A549 (cell line): Measurements from ENCODE around the gene SRP9. TPM values are rescaled to one million over a fixed set of nuclear protein-coding genes. Genes with fewer than 3 reads are reported as not detected.

Experiments
- ATAC-seq, 2 experiments: fragments of 200-7000 bp in 1 of 2; fragments of >200 bp in 1 of 2; cut with Nextera tagmentation in 1 of 2; cut with Tn5 transposase in 1 of 2; 3 replicates each; pipeline versions ENCODE4 v1.8.0 to v1.9.1; 2018 to 2020; ENCODE audit warnings: mild to moderate bottlenecking in 1 of 2, moderate library complexity in 1 of 2
- CTCF ChIA-PET: fragments of 300-600 bp; sonication (Branson Sonifier 250); formaldehyde crosslinking; extraction: SDS; loops from one replicate; lab custom pipeline; 2021; ENCODE audit warnings: antibody characterized with exemption, inconsistent platforms; lab: Yijun Ruan, JAX
- POLR2A ChIA-PET: fragments of 350-600 bp; formaldehyde crosslinking; extraction: SDS; loops from one replicate; lab custom pipeline; 2021; ENCODE audit warnings: antibody characterized with exemption, inconsistent platforms; lab: Yijun Ruan, JAX
- DNase-seq, 2 experiments: peaks; one replicate each; pipeline versions ENCODE4 v3.0.0 to v3.0.0-alpha.2; 2011 to 2016; ENCODE audit warnings: low read depth in 1 of 2, low spot score in 1 of 2
- FAIRE-seq: peaks from 2 replicates; lab custom pipeline; 2011; peaks lifted over from hg19 to GRCh38; lab: Jason Lieb, UNC
- H3K27ac ChIP-seq, 2 experiments: fragments of >200 bp; sonication (Bioruptor Twin); formaldehyde crosslinking; 3 replicates each; pipeline ENCODE4 v1.5.1; 2016 to 2017
- H3K4me1 ChIP-seq: fragments of >200 bp; sonication (Bioruptor Twin); formaldehyde crosslinking; 3 replicates; pipeline ENCODE4 v1.6.1; 2016
- H3K4me2 ChIP-seq: fragments of >200 bp; sonication (Bioruptor Twin); formaldehyde crosslinking; 3 replicates; pipeline ENCODE4 v1.6.1; 2016
- H3K4me3 ChIP-seq: fragments of >200 bp; sonication (Bioruptor Twin); formaldehyde crosslinking; 3 replicates; pipeline ENCODE4 v1.5.1; 2016
- H3K9me3 ChIP-seq: fragments of >200 bp; sonication (Bioruptor Twin); formaldehyde crosslinking; 3 replicates; pipeline ENCODE4 v1.6.1; 2016
- CEBPB ChIP-seq, 2 experiments: fragments of >200 bp in 1 of 2; sonication (Bioruptor Twin) in 1 of 2; formaldehyde crosslinking in 1 of 2; IDR thresholded peaks; 2 replicates each; pipeline ENCODE4 v1.6.1; 2012 to 2016
- CHD2 ChIP-seq: fragments of 150-350 bp; IDR thresholded peaks from 2 replicates; pipeline ENCODE4 v1.6.1; 2014; ENCODE audit warnings: low read length; ENCODE audit not compliant: partially characterized antibody
- CHD4 ChIP-seq: fragments of 200-600 bp; sonication (generic); IDR thresholded peaks from 2 replicates; pipeline ENCODE4 v1.6.1; 2016; ENCODE audit warnings: antibody characterized with exemption, mild to moderate bottlenecking, borderline replicate concordance
- EHF ChIP-seq: fragments of 250-450 bp; sonication (Bioruptor Pico); IDR thresholded peaks from 2 replicates; pipeline ENCODE4 v1.5.0; 2020; ENCODE audit warnings: mild to moderate bottlenecking
- EHMT2 ChIP-seq: fragments of 200-600 bp; sonication (generic); IDR thresholded peaks from 2 replicates; pipeline ENCODE4 v1.6.1; 2016; ENCODE audit warnings: antibody characterized with exemption, low read depth, mild to moderate bottlenecking, moderate library complexity
- ESRRA ChIP-seq: fragments of 150-350 bp; IDR thresholded peaks from 2 replicates; pipeline ENCODE4 v1.6.1; 2014; ENCODE audit warnings: mild to moderate bottlenecking, low read length, borderline replicate concordance
- FOSB ChIP-seq: fragments of 250-450 bp; sonication (Bioruptor Pico); IDR thresholded peaks from 2 replicates; pipeline ENCODE4 v1.5.0; 2020; ENCODE audit warnings: mild to moderate bottlenecking, moderate library complexity
- FOSL2 ChIP-seq, 2 experiments: fragments of 450-650 bp in 1 of 2; fragments of >200 bp in 1 of 2; sonication (Bioruptor Twin) in 1 of 2; formaldehyde crosslinking; IDR thresholded peaks; 2 replicates each; pipeline versions ENCODE4 v1.5.0 to v1.6.1; 2016 to 2020; ENCODE audit warnings: mild to moderate bottlenecking in 1 of 2, moderate library complexity in 1 of 2
- FOXS1 ChIP-seq: fragments of 250-450 bp; sonication (Bioruptor Pico); IDR thresholded peaks from 2 replicates; pipeline ENCODE4 v1.5.0; 2020; ENCODE audit warnings: mild to moderate bottlenecking, moderate library complexity
- GATA3 ChIP-seq: IDR thresholded peaks from 2 replicates; pipeline ENCODE4 v1.6.1; 2012; ENCODE audit warnings: borderline replicate concordance
- HDAC2 ChIP-seq: fragments of 200-600 bp; sonication (generic); IDR thresholded peaks from 2 replicates; pipeline ENCODE4 v1.6.1; 2016
- HOXA7 ChIP-seq: fragments of 250-450 bp; sonication (Bioruptor Pico); IDR thresholded peaks from 2 replicates; pipeline ENCODE4 v1.5.0; 2020; ENCODE audit warnings: mild to moderate bottlenecking, moderate library complexity
- JUNB ChIP-seq: fragments of >200 bp; sonication (Bioruptor Twin); formaldehyde crosslinking; IDR thresholded peaks from 2 replicates; pipeline ENCODE4 v1.6.1; 2016
- KDM1A ChIP-seq: fragments of 200-600 bp; sonication (generic); IDR thresholded peaks from 2 replicates; pipeline ENCODE4 v1.6.1; 2016; ENCODE audit warnings: low read depth, mild to moderate bottlenecking
- MAFK ChIP-seq: fragments of 450-650 bp; IDR thresholded peaks from 2 replicates; pipeline ENCODE4 v1.6.1; 2014; ENCODE audit not compliant: partially characterized antibody
- MAZ ChIP-seq: fragments of 150-350 bp; IDR thresholded peaks from 2 replicates; pipeline ENCODE4 v1.6.1; 2014; ENCODE audit warnings: antibody characterized with exemption, low read depth, low read length, borderline replicate concordance
- NPAS2 ChIP-seq: fragments of 250-450 bp; sonication (Bioruptor Pico); IDR thresholded peaks from 2 replicates; pipeline ENCODE4 v1.8.0; 2022; ENCODE audit warnings: mild to moderate bottlenecking, moderate library complexity, borderline replicate concordance
- NR3C1 ChIP-seq: fragments of >200 bp; sonication (Bioruptor Twin); formaldehyde crosslinking; IDR thresholded peaks from 3 replicates; pipeline ENCODE4 v1.6.1; 2017
- POLR2A ChIP-seq: IDR thresholded peaks from 2 replicates; pipeline ENCODE4 v1.6.1; 2012; ENCODE audit warnings: mild to moderate bottlenecking, low read length
- POLR2AphosphoS2 ChIP-seq: conservative IDR thresholded peaks from 2 replicates; pipeline ENCODE4 v1.6.1; 2012; ENCODE audit warnings: low read length, improper control_type of control experiment, inconsistent platforms
- RAD21 ChIP-seq, 2 experiments: fragments of >200 bp in 1 of 2; sonication (Bioruptor Twin) in 1 of 2; formaldehyde crosslinking in 1 of 2; IDR thresholded peaks in 1 of 2; conservative IDR thresholded peaks in 1 of 2; 2 replicates in 1 of 2; 3 replicates in 1 of 2; pipeline ENCODE4 v1.6.1; 2012 to 2018; ENCODE audit warnings: inconsistent platforms in 1 of 2
- RARB ChIP-seq: fragments of 250-450 bp; sonication (Bioruptor Pico); IDR thresholded peaks from 2 replicates; pipeline ENCODE4 v1.8.0; 2021; ENCODE audit warnings: mild to moderate bottlenecking, moderate library complexity
- RCOR1 ChIP-seq: fragments of 150-350 bp; IDR thresholded peaks from 2 replicates; pipeline ENCODE4 v1.6.1; 2014; ENCODE audit warnings: antibody characterized with exemption, low read length, low read depth
- RNF2 ChIP-seq: fragments of 200-600 bp; sonication (generic); IDR thresholded peaks from 2 replicates; pipeline ENCODE4 v1.6.1; 2016; ENCODE audit warnings: low read depth, mild to moderate bottlenecking, antibody characterized with exemption, moderate library complexity, borderline replicate concordance
- SMC3 ChIP-seq: fragments of >200 bp; sonication (Bioruptor Twin); formaldehyde crosslinking; IDR thresholded peaks from 3 replicates; pipeline ENCODE4 v1.6.1; 2018; ENCODE audit warnings: inconsistent platforms
- SREBF2 ChIP-seq: fragments of 450-650 bp; IDR thresholded peaks from 2 replicates; pipeline ENCODE4 v1.6.1; 2014; ENCODE audit warnings: mild to moderate bottlenecking, moderate library complexity
- TFCP2L1 ChIP-seq: fragments of 250-450 bp; sonication (Bioruptor Pico); IDR thresholded peaks from 2 replicates; pipeline ENCODE4 v1.5.0; 2021; ENCODE audit warnings: mild to moderate bottlenecking
- TP53 ChIP-seq: fragments of 250-450 bp; sonication (Bioruptor Pico); IDR thresholded peaks from 2 replicates; pipeline ENCODE4 v1.5.0; 2021; ENCODE audit warnings: mild to moderate bottlenecking, moderate library complexity
- ZFP36 ChIP-seq: fragments of 450-650 bp; IDR thresholded peaks from 2 replicates; pipeline ENCODE4 v1.6.1; 2014; ENCODE audit warnings: borderline replicate concordance; ENCODE audit not compliant: partially characterized antibody
- ZNF302 ChIP-seq: fragments of 250-450 bp; sonication (Bioruptor Pico); IDR thresholded peaks from 2 replicates; pipeline ENCODE4 v1.9.0; 2021; ENCODE audit warnings: inconsistent platforms, mild to moderate bottlenecking, moderate library complexity
- WGBS: methylation state at CpG from one replicate; pipeline ENCODE4 v1.1.6; 2017; ENCODE audit errors: missing lambda C conversion rate; 5-methylcytosine and 5-hydroxymethylcytosine counted together
- polyA plus RNA-seq, 4 experiments: library from polyadenylated mRNA; depleted of rRNA in 3 of 4; stranded (reverse); fragments of >200 nt; fragmentation: RNase III in 1 of 4; extraction: RNeasy Plus Mini Kit Qiagen cat#74134 plus additional on column Dnase treatment in 1 of 4; gene quantifications; 2 replicates in 3 of 4; 3 replicates in 1 of 4; pipeline ENCODE4 v1.2.3, GENCODE V29; 2011 to 2017
- TF ChIP-seq, protein P1 (sequence below): IDR thresholded peaks from 2 replicates; pipeline ENCODE4 v1.6.1; 2012
- TF ChIP-seq, protein P2 (sequence below): fragments of 200-600 bp; sonication (generic); IDR thresholded peaks from 2 replicates; pipeline ENCODE4 v1.6.1; 2016; ENCODE audit warnings: antibody characterized with exemption, mild to moderate bottlenecking, moderate library complexity
- TF ChIP-seq, protein P3 (sequence below): IDR thresholded peaks from 2 replicates; pipeline ENCODE4 v1.6.1; 2012; ENCODE audit warnings: low read depth, borderline replicate concordance
- TF ChIP-seq, protein P4 (sequence below): fragments of 150-350 bp; IDR thresholded peaks from 2 replicates; pipeline ENCODE4 v1.6.1; 2014; ENCODE audit warnings: low read depth, mild to moderate bottlenecking, low read length
- TF ChIP-seq, protein P5 (sequence below): IDR thresholded peaks from 2 replicates; pipeline ENCODE4 v1.6.1; 2012

The SRP9 gene
- polyA plus RNA-seq, 2 of the 4 experiments (the other 2 are of a cell fraction), result 352 to 629 TPM

DNA sequence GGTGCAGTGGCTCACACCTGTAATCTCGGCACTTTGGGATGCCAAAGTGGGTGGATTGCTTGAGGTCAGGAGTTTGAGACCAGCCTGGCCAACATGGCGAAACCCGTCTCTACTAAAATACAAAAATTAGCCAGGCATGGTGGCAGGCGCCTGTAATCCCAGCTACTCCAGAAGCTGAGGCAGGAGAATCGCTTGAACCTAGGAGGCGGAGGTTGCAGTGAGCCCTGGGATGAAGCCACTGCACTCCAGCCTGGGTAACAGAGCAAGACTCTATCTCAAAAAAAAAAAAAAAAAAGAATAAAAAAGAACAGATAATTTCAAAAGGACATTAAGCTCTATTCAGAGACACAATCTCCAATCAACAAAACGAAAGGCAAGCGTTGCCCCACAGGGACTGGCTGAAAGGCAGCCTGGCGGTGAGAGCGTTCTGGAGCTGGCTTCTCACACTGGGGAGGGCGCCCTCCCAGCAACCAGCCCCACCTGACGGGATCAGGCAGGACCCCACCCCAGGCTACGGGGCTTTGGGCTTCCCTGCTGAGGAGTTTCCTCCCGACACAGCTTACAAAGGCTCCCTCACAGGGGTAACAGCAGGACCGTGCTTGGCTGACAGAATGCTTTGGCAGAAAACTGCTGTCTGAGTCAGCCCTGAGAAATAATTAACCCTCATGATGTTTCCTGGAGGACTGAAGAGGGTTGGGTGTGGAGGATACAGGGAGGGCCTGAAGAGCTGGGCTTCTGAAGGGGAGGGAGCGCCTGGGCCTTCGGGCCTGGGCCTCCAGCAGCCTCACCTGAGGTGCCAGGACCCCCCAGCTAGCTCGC, 31.1 kb upstream of the SRP9 start:
- ATAC-seq (peak; percentile 98 to 99), FAIRE-seq (peak; percentile 96), DNase-seq (peak; percentile 88 to 89)
- Histone ChIP-seq H3K4me2 (peak overlapping the region; percentile 93), H3K4me3 (peak overlapping the region; percentile 35), H3K4me1 (peaks cover 28% of the 10 kb centered on the region), H3K9me3 (no peaks in the 10 kb centered on the region), H3K27ac (peak overlapping the region; percentile 90 to 92)
- CTCF ChIA-PET, result interaction anchor here (0.6 to 2.7 kb wide), 13 partner anchors 9 to 300 kb away, joined by 3 to 18 read pairs (median 4); no protein-coding TSS in a partner anchor
- POLR2A ChIA-PET, result interaction anchor here (0.6 to 2.3 kb wide), 10 partner anchors 10 to 95 kb away, joined by 3 to 26 read pairs (median 6); partner anchors contain the start of genes ENAH and SRP9
- WGBS, result 19% methylated on average over 18 of the region's 18 CpGs
- no peak for TF ChIP-seq SREBF2
- TF ChIP-seq ESRRA, result no peak
- TF ChIP-seq RARB (CRISPR knock-in tag), result no peak
- no peak for TF ChIP-seq NPAS2
- TF ChIP-seq, protein P1, sequence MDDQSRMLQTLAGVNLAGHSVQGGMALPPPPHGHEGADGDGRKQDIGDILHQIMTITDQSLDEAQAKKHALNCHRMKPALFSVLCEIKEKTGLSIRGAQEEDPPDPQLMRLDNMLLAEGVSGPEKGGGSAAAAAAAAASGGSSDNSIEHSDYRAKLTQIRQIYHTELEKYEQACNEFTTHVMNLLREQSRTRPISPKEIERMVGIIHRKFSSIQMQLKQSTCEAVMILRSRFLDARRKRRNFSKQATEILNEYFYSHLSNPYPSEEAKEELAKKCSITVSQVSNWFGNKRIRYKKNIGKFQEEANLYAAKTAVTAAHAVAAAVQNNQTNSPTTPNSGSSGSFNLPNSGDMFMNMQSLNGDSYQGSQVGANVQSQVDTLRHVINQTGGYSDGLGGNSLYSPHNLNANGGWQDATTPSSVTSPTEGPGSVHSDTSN, result no peak
- TF ChIP-seq FOSB, result no peak
- TF ChIP-seq TP53 (CRISPR knock-in tag), result no peak
- TF ChIP-seq, protein P2, sequence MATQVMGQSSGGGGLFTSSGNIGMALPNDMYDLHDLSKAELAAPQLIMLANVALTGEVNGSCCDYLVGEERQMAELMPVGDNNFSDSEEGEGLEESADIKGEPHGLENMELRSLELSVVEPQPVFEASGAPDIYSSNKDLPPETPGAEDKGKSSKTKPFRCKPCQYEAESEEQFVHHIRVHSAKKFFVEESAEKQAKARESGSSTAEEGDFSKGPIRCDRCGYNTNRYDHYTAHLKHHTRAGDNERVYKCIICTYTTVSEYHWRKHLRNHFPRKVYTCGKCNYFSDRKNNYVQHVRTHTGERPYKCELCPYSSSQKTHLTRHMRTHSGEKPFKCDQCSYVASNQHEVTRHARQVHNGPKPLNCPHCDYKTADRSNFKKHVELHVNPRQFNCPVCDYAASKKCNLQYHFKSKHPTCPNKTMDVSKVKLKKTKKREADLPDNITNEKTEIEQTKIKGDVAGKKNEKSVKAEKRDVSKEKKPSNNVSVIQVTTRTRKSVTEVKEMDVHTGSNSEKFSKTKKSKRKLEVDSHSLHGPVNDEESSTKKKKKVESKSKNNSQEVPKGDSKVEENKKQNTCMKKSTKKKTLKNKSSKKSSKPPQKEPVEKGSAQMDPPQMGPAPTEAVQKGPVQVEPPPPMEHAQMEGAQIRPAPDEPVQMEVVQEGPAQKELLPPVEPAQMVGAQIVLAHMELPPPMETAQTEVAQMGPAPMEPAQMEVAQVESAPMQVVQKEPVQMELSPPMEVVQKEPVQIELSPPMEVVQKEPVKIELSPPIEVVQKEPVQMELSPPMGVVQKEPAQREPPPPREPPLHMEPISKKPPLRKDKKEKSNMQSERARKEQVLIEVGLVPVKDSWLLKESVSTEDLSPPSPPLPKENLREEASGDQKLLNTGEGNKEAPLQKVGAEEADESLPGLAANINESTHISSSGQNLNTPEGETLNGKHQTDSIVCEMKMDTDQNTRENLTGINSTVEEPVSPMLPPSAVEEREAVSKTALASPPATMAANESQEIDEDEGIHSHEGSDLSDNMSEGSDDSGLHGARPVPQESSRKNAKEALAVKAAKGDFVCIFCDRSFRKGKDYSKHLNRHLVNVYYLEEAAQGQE, result no peak
- no peak for TF ChIP-seq RNF2
- TF ChIP-seq CHD4, result no peak
- TF ChIP-seq CHD2, result no peak
- TF ChIP-seq GATA3, result no peak; the same call in 1 of the 2 replicates
- TF ChIP-seq HDAC2, result no peak
- TF ChIP-seq, protein P3, sequence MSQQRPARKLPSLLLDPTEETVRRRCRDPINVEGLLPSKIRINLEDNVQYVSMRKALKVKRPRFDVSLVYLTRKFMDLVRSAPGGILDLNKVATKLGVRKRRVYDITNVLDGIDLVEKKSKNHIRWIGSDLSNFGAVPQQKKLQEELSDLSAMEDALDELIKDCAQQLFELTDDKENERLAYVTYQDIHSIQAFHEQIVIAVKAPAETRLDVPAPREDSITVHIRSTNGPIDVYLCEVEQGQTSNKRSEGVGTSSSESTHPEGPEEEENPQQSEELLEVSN, result no peak
- no peak for TF ChIP-seq RCOR1
- TF ChIP-seq CEBPB (IDR thresholded peaks at IDR 0.05), result no peak
- TF ChIP-seq EHMT2, result no peak
- TF ChIP-seq, protein P4, sequence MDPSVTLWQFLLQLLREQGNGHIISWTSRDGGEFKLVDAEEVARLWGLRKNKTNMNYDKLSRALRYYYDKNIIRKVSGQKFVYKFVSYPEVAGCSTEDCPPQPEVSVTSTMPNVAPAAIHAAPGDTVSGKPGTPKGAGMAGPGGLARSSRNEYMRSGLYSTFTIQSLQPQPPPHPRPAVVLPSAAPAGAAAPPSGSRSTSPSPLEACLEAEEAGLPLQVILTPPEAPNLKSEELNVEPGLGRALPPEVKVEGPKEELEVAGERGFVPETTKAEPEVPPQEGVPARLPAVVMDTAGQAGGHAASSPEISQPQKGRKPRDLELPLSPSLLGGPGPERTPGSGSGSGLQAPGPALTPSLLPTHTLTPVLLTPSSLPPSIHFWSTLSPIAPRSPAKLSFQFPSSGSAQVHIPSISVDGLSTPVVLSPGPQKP, result no peak
- no peak for TF ChIP-seq ZFP36
- no peak for TF ChIP-seq POLR2AphosphoS2
- TF ChIP-seq JUNB, result no peak
- TF ChIP-seq MAFK, result no peak
- no peak for TF ChIP-seq FOSL2 (IDR thresholded peaks at IDR 0.05)
- peak; percentile 73 for TF ChIP-seq FOSL2 (CRISPR knock-in tag; IDR thresholded peaks at IDR 0.05)
- peak; percentile 29; the same call in 2 of the 3 replicates for TF ChIP-seq SMC3
- TF ChIP-seq, protein P5, sequence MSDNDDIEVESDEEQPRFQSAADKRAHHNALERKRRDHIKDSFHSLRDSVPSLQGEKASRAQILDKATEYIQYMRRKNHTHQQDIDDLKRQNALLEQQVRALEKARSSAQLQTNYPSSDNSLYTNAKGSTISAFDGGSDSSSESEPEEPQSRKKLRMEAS, result 0 out of 2 replicates have a peak, but pooled peaks have one; percentile 49
- no peak for TF ChIP-seq HOXA7
- TF ChIP-seq EHF (CRISPR knock-in tag), result no peak
- peak; percentile 23 to 31; a peak in 2 of 5 replicates for TF ChIP-seq RAD21 (conservative IDR thresholded peaks at IDR 0.05 in 1 of 2, IDR thresholded peaks at IDR 0.05 in 1 of 2)
- no peak for TF ChIP-seq NR3C1
- TF ChIP-seq ZNF302, result no peak
- no peak for TF ChIP-seq FOXS1 (CRISPR knock-in tag)
- no peak for TF ChIP-seq TFCP2L1 (CRISPR knock-in tag)
- no peak for TF ChIP-seq MAZ
- 0 out of 2 replicates have a peak, but pooled peaks have one; percentile 5 for TF ChIP-seq POLR2A
- TF ChIP-seq KDM1A, result no peak
